Activated T-cell treated with anti-CD3 and anti-CD28 coated beads for 1 hour (primary cell): Measurements from ENCODE around the gene FAM114A2.
"Not testable (repeated sequence)": the region's sequence is repeated elsewhere in the genome, so short reads cannot be mapped to it uniquely, and the experiment has no call there.

Source experiments
- DNase-seq: peaks from one replicate; pipeline ENCODE4 v3.0.0-alpha.2; 2020; ENCODE audit warnings: low read depth

Gene FAM114A2

DNA sequence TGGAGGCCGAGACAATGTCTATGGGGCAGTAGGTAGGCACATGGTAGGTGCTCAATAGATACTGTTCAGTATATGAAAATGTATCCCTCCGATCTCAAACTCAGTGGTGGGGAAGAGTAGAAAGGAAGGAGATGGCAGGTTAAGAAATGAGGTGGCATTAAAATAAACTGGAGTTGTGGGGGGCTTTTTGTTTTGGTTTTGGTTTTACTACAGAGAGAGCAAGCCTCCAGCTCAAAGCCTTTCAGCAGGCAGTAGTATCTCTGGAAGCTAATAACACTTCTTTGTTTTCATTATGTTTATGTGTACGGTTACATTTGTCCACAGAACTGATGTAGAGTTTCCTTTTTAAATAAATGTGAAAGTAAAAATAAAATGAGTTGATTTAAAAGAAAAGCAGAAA is 8.6 kb upstream of the FAM114A2 start:
- DNase-seq = no peak

DNA sequence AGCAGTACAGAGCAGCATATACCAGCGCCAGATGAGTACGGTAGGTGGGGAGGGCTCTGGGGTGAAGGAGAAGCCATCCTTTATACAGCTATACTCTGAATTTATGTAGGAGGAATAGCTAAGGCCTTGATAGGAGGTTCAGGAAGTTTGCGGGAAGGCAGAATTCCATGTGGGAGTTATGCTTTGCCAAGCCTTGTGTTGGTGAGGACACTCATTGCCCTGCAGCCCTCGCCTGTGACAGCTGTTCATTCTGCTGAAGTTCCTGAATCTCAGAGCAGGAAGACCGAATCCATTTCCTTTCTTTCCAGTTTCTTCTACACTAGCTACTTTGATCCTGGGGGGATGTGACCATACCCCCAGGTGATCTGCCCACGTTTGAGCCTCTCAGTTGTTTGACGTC is 7.8 kb upstream of the FAM114A2 start:
- no peak for DNase-seq

DNA sequence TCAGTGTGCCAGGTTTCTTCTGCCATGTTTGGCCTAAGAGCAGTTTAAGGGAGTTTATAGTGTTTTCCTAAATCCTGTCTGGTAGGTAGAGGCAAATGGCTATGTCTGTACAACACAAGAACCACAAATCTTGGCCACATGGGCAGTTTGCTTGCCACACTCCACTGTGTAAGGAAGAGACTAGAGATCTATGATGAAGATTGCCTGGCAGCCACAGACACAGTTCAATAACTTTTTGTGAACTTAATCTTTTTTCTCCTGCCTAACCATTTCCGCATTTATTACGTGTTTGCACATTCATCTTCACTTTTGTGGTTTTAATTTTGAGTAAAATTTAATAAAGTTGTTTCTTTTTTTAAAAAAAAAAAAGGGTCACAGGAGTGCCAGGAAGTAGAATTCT is 5.9 kb upstream of the FAM114A2 start:
- DNase-seq = no peak

DNA sequence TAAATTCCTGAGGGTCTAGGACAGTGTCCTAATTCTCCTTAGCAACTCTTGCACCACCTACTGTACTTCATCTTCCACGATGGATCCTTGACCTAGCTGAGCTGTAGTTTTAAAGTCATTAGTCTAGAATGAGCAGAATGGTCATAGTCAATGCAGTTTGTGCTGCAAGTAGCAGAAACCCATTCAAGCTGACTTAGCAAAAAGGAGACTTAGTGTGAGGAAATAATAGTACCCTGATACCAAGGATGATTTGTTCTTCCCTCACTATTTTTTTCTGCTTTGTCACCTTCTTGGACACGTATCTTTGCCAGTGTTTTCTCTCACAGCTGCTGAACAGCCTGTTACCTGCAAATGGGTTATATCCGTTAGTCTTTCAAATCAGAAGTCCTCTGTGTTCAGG is 5.4 kb upstream of the FAM114A2 start:
- no peak for DNase-seq

DNA sequence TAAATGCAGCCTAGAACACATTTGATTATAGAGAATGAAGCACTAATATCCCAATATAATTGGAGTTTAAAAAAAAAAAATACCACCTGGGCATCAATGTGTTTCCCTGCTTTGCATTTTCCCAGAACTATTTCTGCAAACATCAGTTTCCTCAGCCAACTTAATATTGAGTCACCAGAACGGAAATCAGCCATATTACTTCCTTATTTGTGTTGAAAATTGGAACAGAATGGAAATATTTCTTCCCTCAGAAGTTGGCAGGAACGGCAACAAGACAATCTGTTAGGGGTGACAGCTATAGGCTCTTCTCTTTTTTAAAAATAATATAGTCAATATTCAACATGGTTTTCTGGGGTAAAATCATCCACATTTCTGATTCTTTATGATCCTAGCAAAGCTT is 4.1 kb upstream of the FAM114A2 start:
- no peak for DNase-seq

DNA sequence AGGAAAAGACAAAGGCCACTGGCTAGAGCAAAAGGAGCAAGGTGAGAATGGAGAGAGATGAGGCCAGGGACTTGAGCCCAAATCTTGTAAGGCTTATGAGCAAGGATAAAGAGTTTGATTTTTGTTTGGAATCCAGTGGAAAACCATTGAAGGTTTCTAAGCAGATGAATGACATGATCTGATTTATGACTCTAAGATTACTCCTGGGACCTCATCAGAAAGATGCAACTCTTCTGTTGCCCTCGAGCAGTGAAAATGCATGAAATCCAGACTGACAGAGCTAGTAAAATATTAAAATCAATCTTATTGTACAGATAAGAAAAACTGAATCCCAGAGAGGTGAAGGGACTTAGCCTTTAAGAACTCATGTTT is 734 bp upstream of the FAM114A2 start:
- no peak for DNase-seq

DNA sequence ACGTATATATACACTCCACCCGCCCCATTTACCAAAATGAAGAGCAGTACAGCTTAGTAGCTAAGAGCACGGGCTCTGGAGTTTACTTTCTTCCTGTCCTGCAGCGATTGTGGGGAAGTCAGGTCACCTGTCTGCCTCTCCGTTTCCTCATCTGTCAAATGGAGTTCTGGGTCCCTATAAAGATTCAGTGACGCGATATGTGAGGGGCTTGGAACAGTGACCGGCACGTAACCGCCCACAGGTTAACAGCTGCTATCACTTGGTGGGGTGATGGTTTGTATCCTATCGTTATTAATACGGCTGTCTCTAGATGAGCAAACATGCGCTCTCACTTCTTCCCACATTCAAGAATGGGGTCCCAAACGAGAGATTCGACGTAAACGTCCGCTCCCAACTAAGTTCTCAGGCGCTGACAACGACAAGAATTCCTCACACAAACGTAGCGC is 426 bp downstream of the FAM114A2 start:
- DNase-seq = no peak

DNA sequence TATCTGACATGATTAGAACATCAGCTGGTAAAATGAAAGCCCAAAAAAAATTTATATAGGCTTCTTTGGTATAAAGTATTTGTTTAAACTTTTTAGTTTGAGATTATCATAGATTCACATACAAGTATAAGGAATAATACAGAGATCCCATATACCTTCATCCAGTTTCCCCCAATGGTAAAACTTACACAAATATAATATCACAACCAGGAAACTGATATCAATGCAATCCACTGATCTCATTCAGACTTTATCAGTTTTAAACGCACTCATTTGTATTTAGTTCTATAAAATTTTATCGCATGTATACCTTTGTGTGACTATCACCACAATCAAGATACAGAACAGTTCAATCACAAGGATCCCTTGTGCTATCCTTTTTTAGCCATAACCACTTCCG is 3.8 kb downstream of the FAM114A2 start:
- no peak for DNase-seq

DNA sequence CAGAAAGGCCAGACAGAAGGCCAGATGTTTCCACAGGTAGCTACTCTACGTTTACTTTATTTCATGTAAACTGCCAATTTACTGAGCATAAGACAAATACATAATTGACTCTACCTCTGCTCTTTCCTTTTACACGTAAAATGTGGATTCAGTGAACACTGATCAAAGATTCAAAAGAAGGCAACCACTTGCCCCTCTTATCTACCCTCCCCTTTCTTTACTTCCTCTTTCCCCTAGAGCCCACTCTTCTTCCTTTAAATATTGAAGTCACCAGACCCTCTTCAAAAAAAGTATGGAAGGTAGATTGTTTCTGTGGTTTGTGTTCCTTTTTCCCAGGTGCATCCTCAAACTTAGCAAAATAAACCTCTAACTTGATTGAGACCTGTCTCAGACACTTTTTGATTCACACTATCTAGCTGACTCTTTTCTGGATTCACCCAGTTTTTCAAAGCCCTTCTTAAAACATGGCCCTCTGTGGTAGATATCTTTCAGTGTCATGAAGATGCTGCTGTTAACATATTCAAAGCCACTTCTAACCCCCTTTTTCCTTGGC is 6.7 kb downstream of the FAM114A2 start:
- DNase-seq = no peak

DNA sequence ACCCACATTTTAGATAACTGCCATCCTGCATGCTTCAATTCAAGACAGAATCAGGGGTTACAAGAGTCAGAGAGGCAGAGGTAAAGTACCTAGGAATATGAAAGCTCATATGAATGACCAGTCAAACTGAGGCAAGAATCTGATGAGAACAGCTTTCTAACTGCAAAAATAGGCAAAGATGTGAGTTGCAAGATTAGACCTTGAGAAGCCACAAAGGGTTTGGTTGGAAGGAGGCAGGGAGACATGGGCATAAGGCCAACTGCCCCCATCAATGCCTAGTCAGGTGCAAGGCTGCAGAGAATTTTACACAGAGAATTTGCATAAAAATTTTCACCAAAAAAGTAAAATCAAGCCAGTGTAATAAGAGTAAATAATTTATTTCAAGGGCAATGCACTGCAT is 12.8 kb downstream of the FAM114A2 start:
- DNase-seq = no peak

DNA sequence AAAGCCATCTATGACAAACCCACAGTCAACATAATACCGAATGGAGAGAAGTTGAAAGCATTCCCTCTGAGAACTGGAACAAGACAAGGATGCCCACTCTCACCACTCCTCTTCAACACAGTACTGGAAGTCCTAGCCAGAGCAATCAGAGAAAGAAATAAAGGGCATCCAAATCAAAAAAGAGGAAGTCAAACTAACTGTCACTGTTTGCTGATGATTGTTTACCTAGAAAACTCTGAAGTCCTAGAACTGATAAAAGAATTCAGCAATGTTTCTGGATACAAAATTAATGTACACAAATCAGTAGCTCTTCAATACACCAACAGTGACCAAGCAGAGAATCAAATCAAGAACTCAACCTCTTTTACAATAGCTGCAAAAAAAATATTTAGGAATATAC is 19.8 kb downstream of the FAM114A2 start:
- not testable (repeated sequence) for DNase-seq

DNA sequence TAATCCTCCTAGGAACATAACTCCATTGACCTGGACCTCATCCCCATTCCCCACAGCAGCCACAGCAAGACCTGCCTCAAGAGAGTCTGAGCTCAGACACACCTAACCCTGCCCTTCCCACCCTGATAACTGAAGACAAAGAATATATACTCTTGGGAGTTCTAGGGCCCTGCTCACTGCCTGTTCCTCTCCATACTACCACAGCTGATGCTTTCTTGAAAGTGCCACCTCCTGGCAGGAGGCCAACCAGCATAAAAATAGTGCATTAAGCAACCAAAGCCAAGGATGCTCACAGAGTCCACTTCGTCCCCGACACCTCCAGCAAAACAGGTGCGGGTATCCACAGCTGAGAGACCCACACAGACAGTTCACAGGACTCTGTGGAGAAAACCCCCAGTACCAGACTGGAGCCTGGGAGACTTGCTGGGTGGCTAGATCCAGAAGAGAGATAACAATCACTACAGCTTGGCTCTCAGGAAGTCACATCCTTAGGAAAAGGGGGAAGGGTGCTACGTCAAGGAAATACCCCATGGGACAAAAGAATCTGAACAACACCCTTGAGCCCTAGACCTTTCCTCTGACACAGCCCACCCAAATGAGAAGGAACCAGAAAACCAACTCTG is 23.5 kb downstream of the FAM114A2 start:
- DNase-seq = no peak

DNA sequence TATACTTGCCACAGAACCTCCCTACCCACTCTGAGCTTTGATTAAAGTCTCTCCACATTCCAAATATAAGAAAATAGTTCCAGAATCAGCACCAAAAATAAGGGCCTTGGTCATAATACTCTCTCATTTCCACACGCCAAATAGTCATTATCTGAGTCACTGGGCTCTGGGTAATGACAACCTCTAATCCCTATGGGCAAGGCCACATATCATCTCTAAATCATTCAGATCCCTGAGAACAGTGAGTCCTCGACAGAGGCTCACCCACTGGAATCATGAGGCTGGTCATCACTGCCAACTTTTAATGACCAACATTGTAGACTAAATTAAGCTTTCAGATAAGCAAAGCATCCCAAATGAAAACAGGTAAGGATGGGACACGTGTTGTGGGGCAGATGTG is 28.1 kb downstream of the FAM114A2 start:
- DNase-seq = no peak

DNA sequence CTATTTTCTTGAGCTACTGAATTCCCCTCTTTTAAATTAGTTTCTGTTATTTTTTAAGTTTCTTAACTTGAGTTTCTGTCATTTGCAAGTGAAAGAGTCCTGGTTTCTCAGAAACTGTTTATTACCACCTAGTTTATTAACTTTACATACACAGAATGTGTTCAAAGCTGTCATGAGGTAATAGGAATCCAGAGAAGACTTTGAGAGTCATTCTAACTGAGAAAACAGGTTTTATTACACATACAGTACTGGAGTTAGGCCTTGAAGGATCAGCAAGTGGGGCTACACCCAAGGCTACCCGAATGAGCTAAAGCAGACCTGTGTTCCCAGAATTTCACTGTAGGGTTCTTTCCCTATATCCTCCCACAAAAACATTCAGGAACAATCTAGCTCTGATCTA is 33.1 kb downstream of the FAM114A2 start:
- DNase-seq = no peak

DNA sequence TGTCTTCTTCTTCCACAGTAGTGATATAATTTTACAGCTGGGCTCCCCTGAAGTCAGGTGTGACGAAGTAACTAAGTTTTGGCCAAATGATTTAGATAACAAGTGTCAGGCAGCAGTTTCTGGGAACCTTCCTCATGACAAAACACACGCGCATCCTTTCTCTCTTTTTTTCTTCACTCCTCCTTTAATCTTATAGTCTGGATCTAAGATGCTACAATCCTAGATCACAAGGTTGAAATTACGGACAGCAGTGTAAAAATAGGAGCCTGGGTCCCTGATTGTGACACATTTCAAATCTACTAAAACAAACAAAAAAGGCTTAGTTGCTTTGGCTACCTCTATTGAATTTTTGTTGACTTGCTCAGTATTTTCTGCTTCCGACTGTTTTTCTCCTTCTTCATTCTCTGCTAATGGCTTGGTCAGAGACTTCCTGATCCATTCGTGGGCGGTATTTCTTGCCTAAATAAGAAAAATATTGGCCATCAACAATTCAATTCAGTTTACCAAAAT is 36.1 kb downstream of the FAM114A2 start:
- no peak for DNase-seq

DNA sequence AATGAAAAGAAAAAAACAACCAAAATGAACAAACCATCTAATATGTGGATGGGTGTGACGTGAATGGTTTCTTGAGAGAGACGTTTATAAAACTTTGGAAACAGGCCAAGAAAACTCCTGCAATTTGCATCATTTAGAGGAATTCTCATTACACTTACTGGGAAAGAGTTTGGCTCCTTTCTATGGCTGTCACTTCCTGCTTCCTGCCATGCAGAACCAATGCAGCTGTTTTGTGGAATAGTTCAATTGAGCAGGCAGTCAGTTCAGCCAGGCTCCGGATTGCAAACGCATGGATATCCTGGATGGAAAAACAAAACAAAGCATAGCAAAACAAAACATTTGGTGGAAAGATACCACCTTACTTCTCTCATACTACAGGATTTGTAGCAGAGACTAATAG is 36.6 kb downstream of the FAM114A2 start:
- DNase-seq = no peak

DNA sequence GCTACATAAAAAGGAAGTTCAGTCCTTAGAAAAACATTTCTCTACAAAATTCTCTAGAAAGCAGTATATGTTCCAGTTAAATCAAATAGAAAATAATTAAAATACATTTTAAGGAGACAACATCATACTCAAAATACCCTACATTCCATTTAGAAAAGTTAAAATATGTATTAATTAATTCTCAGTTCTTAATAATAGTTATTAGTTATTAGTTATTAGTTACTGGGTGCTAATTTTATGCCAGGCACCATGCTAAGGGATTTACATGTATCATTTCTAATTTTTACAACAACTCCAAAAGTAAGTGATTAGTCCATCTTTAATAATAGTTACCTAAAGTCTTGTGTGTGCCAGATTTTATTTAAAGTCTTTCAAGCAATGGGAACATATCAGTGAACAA is 38.0 kb downstream of the FAM114A2 start:
- DNase-seq = no peak

DNA sequence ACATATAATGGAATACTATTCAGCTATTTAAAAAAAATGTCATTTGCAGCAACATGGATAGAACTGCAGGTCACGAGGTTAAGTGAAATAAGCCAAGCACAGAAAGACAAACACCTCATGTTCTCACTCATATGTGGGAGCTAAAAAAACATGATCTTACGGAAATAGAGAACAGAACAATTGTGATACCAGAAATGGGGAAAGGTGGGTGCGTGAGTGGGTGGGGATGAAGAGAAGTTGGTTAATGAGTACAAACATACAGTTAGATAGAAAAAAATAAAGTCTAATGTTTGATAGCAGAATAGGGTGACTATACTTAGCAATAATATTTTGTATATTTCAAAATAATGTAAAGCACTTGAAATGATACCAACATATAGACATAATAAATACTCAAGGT is 38.7 kb downstream of the FAM114A2 start:
- DNase-seq = no peak

DNA sequence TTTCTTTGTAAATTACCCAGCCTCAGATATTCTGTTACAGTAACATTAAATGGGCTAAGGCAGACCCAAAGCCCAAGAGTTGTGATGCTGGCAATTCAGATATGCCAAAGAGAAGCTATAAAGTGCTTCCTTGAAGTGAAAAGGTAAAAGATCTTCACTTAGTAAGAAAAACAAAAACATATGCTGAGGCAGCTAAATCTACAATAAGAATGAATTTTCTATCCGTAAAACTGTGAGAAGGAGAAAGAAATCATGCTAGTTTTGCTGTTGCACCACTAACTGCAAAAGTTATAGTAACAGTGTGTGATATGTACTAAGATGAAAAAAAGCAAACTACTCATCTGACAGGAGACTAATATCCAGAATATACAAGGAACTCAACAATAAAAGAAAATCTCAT is 39.9 kb downstream of the FAM114A2 start:
- no peak for DNase-seq

DNA sequence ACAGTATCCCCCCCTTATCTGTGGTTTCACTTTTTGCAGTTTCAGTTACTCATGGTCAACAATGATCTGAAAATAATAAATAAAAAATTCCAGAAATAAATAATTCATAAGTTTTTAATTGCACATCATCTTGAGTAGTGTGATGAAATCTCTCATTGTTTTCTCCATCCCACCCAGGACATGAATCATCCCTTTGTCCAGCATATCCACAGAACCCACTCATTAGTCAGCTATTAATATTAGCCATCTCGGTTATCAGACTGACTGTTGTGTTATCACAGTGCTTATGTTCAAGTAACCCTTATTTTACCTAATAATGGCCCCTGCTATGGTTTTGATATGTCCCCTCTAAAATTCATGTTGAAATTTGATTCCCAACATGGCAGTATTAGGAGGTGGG is 40.7 kb downstream of the FAM114A2 start:
- DNase-seq = no peak

DNA sequence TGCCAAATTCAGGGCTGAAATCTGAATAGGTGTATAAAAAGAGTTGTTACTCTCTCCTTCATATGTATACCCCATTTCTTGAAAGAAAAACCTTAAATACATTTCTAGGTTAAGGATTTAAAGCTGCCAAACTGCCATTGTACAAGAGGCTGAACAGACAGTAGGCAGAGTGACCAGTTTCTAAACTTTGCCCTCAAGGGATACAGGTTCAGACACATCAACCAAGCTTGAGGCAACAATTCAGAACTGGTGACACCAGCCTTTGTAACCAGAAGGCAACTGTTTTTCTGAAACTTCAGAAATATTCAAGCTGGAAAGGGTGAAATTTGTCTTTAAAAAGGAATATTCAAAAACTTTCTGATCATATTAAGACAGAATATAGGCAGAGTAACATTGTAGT is 47.5 kb downstream of the FAM114A2 start:
- DNase-seq = no peak

DNA sequence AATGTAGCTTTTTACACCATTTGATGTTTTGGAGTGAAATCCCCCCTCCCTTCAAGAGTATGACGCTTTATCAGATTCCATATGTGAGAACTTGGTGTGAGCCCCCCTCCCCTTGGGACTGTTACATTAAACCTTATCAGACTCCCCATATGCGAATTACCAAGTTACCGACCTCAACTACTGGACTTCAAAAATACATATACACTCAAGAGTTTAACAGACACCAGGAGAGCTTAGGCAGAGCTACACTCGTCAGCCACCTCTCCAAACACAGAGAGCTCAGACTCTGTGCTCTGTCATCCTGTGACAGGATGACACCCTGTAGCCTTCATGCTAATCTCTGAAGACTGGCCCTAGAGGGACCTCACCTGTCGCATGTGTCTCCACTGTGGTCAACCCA is 50.2 kb downstream of the FAM114A2 start:
- no peak for DNase-seq

DNA sequence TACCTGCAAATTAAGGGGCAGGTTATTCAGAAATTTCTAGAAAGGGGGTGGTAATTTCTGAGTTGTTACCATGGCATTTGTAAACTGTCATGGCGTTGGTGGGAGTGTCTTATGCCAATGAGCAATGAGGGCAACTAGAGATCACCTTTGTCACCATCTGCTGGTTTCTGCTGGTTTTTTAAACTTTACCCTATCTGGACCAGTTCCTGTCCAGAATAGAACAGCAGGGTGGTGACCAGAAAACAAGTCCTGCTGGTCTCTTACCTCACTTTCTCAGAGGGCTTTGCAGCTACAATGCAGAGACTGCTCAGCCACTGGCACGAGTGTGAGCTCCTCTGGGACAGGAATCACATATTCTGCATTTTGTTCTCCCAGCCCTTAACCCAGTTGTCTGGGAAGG is 51.4 kb downstream of the FAM114A2 start:
- DNase-seq = no peak

DNA sequence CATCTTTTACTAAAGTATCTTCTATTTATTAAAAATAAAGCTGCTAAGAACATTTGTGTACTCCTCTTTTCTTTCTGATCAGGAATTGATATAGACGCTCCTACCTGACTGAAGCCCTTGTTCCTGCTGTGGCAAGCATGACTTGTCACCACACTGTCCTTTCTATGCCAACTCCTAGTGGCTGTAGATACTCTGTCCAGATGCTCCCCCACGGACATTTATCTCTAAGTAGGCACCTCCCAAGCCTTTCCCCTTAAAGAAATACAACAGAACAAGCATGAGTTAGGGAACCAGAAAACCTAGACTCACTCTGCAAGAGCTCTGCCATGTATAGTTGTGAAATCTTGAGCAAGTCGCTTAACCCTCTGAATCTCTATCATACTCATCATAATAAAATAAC is 53.2 kb downstream of the FAM114A2 start:
- DNase-seq = no peak
